DOHH2 (cell line): Measurements from ENCODE around the gene PDIA2.

ENCODE experiments used
- EZH2phosphoT487 ChIP-seq: fragments of 200-600 bp; sonication (generic); IDR thresholded peaks from 2 replicates; pipeline ENCODE4 v1.6.1; 2017; ENCODE audit warnings: borderline replicate concordance, mild to moderate bottlenecking, antibody characterized with exemption, low read length, moderate library complexity, mixed read lengths
- TF ChIP-seq, protein P1 (sequence below): fragments of 200-600 bp; sonication (generic); IDR thresholded peaks from one replicate; pipeline ENCODE4 v1.5.1; 2014; ENCODE audit warnings: antibody characterized with exemption, mild to moderate bottlenecking, low read depth, low read length; ENCODE audit not compliant: poor library complexity, severe bottlenecking

DNA sequence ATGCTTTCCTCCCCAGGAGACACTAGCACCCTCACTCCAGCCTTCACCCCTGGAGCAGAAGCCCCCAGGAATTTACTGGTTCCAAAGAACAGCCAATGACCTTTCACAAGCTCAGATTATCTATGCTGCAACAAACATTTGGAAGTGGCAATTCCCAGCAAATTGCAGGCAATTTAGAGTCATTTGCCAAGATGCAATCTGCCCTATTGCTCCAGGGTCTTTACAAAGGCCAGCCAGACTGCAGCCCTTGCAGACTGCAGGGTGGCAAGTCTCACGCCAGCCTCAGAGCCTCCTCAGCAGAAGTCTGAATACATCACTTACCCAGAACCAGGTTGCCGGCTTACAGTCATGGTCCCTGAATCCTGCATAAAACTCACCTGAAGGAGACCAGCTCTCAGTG is 47.8 kb downstream of the PDIA2 start:
- TF ChIP-seq, protein P1, sequence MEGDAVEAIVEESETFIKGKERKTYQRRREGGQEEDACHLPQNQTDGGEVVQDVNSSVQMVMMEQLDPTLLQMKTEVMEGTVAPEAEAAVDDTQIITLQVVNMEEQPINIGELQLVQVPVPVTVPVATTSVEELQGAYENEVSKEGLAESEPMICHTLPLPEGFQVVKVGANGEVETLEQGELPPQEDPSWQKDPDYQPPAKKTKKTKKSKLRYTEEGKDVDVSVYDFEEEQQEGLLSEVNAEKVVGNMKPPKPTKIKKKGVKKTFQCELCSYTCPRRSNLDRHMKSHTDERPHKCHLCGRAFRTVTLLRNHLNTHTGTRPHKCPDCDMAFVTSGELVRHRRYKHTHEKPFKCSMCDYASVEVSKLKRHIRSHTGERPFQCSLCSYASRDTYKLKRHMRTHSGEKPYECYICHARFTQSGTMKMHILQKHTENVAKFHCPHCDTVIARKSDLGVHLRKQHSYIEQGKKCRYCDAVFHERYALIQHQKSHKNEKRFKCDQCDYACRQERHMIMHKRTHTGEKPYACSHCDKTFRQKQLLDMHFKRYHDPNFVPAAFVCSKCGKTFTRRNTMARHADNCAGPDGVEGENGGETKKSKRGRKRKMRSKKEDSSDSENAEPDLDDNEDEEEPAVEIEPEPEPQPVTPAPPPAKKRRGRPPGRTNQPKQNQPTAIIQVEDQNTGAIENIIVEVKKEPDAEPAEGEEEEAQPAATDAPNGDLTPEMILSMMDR: no peak
- no peak for TF ChIP-seq EZH2phosphoT487
